ENCODE results near the gene TADA3. TPM values are rescaled to one million over a fixed set of nuclear protein-coding genes. Genes with fewer than 3 reads are reported as not detected.

The TADA3 gene
- total RNA-seq, 1 donor from 2014 or later = 63.4 TPM

- H3K9me3 Mint-ChIP-seq (ENCODE audit: unreplicated experiment) = no peaks in the 10 kb centered on the region
- H3K4me3 Mint-ChIP-seq (ENCODE audit: unreplicated experiment) = no peak overlapping the region
- no peaks in the 10 kb centered on the region for H3K27me3 Mint-ChIP-seq (ENCODE audit: unreplicated experiment)
- DNase-seq (ENCODE audit: extremely low spot score, unreplicated experiment) = no peak
- H3K27ac Mint-ChIP-seq (ENCODE audit: unreplicated experiment) = no peak overlapping the region
- peaks cover 26% of the 10 kb centered on the region for H3K4me1 Mint-ChIP-seq (ENCODE audit: unreplicated experiment)
- H3K36me3 Mint-ChIP-seq (ENCODE audit: unreplicated experiment) = peaks cover 40% of the 10 kb centered on the region
- no peak for TF ChIP-seq CTCF (IDR thresholded peaks at IDR 0.05)
Measured at GRCh38 chr3:9746330-9746729, 45.9 kb downstream of the TADA3 start.

GRCh38 chr3:9745521-9745920 lies 46.8 kb downstream of the TADA3 start:
- H3K36me3 Mint-ChIP-seq (ENCODE audit: unreplicated experiment) = peaks cover 47% of the 10 kb centered on the region
- no peak overlapping the region for H3K4me3 Mint-ChIP-seq (ENCODE audit: unreplicated experiment)
- no peak for DNase-seq (ENCODE audit: extremely low spot score, unreplicated experiment)
- no peaks in the 10 kb centered on the region for H3K9me3 Mint-ChIP-seq (ENCODE audit: unreplicated experiment)
- TF ChIP-seq CTCF (IDR thresholded peaks at IDR 0.05) = no peak
- H3K27me3 Mint-ChIP-seq (ENCODE audit: unreplicated experiment) = no peaks in the 10 kb centered on the region
- H3K4me1 Mint-ChIP-seq (ENCODE audit: unreplicated experiment) = peaks cover 18% of the 10 kb centered on the region
- H3K27ac Mint-ChIP-seq (ENCODE audit: unreplicated experiment) = no peak overlapping the region

GRCh38 chr3:9744162-9744561 lies 48.1 kb downstream of the TADA3 start:
- Mint-ChIP-seq H3K9me3 (ENCODE audit: unreplicated experiment) (no peaks in the 10 kb centered on the region), H3K27me3 (ENCODE audit: unreplicated experiment) (no peaks in the 10 kb centered on the region), H3K4me3 (ENCODE audit: unreplicated experiment) (no peak overlapping the region), H3K36me3 (ENCODE audit: unreplicated experiment) (peaks cover 59% of the 10 kb centered on the region), H3K27ac (ENCODE audit: unreplicated experiment) (no peak overlapping the region), H3K4me1 (ENCODE audit: unreplicated experiment) (peaks cover 8% of the 10 kb centered on the region)
- no peak for DNase-seq (ENCODE audit: extremely low spot score, unreplicated experiment)
- no peak for TF ChIP-seq CTCF (IDR thresholded peaks at IDR 0.05)

- Mint-ChIP-seq H3K4me1 (ENCODE audit: unreplicated experiment) (peaks cover 2% of the 10 kb centered on the region), H3K36me3 (ENCODE audit: unreplicated experiment) (peaks cover 64% of the 10 kb centered on the region), H3K9me3 (ENCODE audit: unreplicated experiment) (no peaks in the 10 kb centered on the region), H3K27me3 (ENCODE audit: unreplicated experiment) (no peaks in the 10 kb centered on the region), H3K27ac (ENCODE audit: unreplicated experiment) (no peak overlapping the region), H3K4me3 (ENCODE audit: unreplicated experiment) (no peak overlapping the region)
- DNase-seq (ENCODE audit: extremely low spot score, unreplicated experiment) = no peak
- no peak for TF ChIP-seq CTCF (IDR thresholded peaks at IDR 0.05)
Measured at GRCh38 chr3:9743548-9743947, 48.7 kb downstream of the TADA3 start.

- no peak for DNase-seq (ENCODE audit: extremely low spot score, unreplicated experiment)
- peaks cover 2% of the 10 kb centered on the region for H3K4me1 Mint-ChIP-seq (ENCODE audit: unreplicated experiment)
- H3K4me3 Mint-ChIP-seq (ENCODE audit: unreplicated experiment) = no peak overlapping the region
- H3K27me3 Mint-ChIP-seq (ENCODE audit: unreplicated experiment) = no peaks in the 10 kb centered on the region
- no peak overlapping the region for H3K27ac Mint-ChIP-seq (ENCODE audit: unreplicated experiment)
- peaks cover 63% of the 10 kb centered on the region for H3K36me3 Mint-ChIP-seq (ENCODE audit: unreplicated experiment)
- H3K9me3 Mint-ChIP-seq (ENCODE audit: unreplicated experiment) = no peaks in the 10 kb centered on the region
- TF ChIP-seq CTCF (IDR thresholded peaks at IDR 0.05) = no peak
Measured at GRCh38 chr3:9742560-9742959, 49.7 kb downstream of the TADA3 start.

Measured in osteocyte (in vitro differentiated cells).